Subcutaneous abdominal adipose tissue (tissue), 5 donors: ENCODE measurements around the gene SLC25A38.
A peak's percentile ranks its signal among the peaks of the same experiment; 100 is the strongest.

ENCODE experiments used
- H3K27ac ChIP-seq: one replicate; pipeline ENCODE4 v1.7.0; 2013; ENCODE audit warnings: low read depth, mild to moderate bottlenecking, inconsistent platforms, low read length, moderate library complexity
- H3K27me3 ChIP-seq, 5 donors: one replicate each; pipeline ENCODE4 v1.7.0; 2013; ENCODE audit warnings: low read length in 5 of 5, inconsistent platforms in 1 of 5; ENCODE audit not compliant: control insufficient read depth in 5 of 5, insufficient read depth in 4 of 5
- H3K36me3 ChIP-seq, 5 donors: one replicate each; pipeline ENCODE4 v1.7.0; 2013; ENCODE audit warnings: low read length in 5 of 5; ENCODE audit not compliant: control insufficient read depth in 5 of 5, insufficient read depth in 5 of 5
- H3K4me1 ChIP-seq, 5 donors: one replicate each; pipeline ENCODE4 v1.7.0; 2013; ENCODE audit warnings: low read length in 5 of 5, mild to moderate bottlenecking in 3 of 5, moderate library complexity in 1 of 5; ENCODE audit not compliant: control insufficient read depth in 5 of 5, insufficient read depth in 5 of 5
- H3K4me3 ChIP-seq, 5 donors: one replicate each; pipeline ENCODE4 v1.7.0; 2013; ENCODE audit warnings: low read length in 5 of 5, low read depth in 1 of 5
- H3K9ac ChIP-seq, 5 donors: one replicate each; pipeline ENCODE4 v1.7.0; 2013; ENCODE audit warnings: low read length in 5 of 5, mild to moderate bottlenecking in 4 of 5, moderate library complexity in 3 of 5
- H3K9me3 ChIP-seq, 5 donors: one replicate each; pipeline ENCODE4 v1.7.0; 2013; ENCODE audit warnings: low read length in 5 of 5; ENCODE audit not compliant: control insufficient read depth in 5 of 5
- donor health status: healthy.
- donor health status: healthy.
- donor health status: healthy.
- donor health status: healthy.
- donor health status: healthy.

SLC25A38 gene

GRCh38 chr3:39383045-39383880 lies at the start of gene SLC25A38:
Gene SLC25A38, plus strand, starts transcription at chr3:39383370. Its CDS starts 355 bp downstream, at chr3:39383725.
- H3K27me3 ChIP-seq, result no peaks in the 10 kb centered on the region
- no peaks in the 10 kb centered on the region for H3K36me3 ChIP-seq
- peaks cover 0 to 24% (median 19%) of the 10 kb centered on the region in 5 donors for H3K4me1 ChIP-seq
- no peaks in the 10 kb centered on the region for H3K9me3 ChIP-seq
- H3K27ac ChIP-seq, result peak within 1 kb of the TSS; percentile 84
- H3K4me3 ChIP-seq, result peak within 1 kb of the TSS; percentile 80 to 90 (median 84)
- H3K9ac ChIP-seq, result peak within 1 kb of the TSS; percentile 48 to 89 (median 84)

GRCh38 chr3:39333607-39334006 lies 49.6 kb upstream of the SLC25A38 start:
- H3K27ac ChIP-seq, result no peak overlapping the region
- H3K36me3 ChIP-seq, result no peaks in the 10 kb centered on the region
- no peak overlapping the region for H3K4me3 ChIP-seq
- no peaks in the 10 kb centered on the region for H3K4me1 ChIP-seq
- no peaks in the 10 kb centered on the region for H3K27me3 ChIP-seq
- H3K9ac ChIP-seq, result no peak overlapping the region
- no peaks in the 10 kb centered on the region for H3K9me3 ChIP-seq

- no peaks in the 10 kb centered on the region for H3K9me3 ChIP-seq
- H3K27ac ChIP-seq, result no peak overlapping the region
- H3K4me3 ChIP-seq, result no peak overlapping the region
- H3K4me1 ChIP-seq, result no peaks in the 10 kb centered on the region
- H3K36me3 ChIP-seq, result no peaks in the 10 kb centered on the region
- H3K27me3 ChIP-seq, result no peaks in the 10 kb centered on the region
- no peak overlapping the region for H3K9ac ChIP-seq
Measured at GRCh38 chr3:39334205-39334604, 49.0 kb upstream of the SLC25A38 start.

GRCh38 chr3:39338201-39338600 lies 45.0 kb upstream of the SLC25A38 start:
- no peaks in the 10 kb centered on the region for H3K36me3 ChIP-seq
- H3K4me1 ChIP-seq, result no peaks in the 10 kb centered on the region
- H3K9ac ChIP-seq, result no peak overlapping the region
- H3K27ac ChIP-seq, result no peak overlapping the region
- no peaks in the 10 kb centered on the region for H3K27me3 ChIP-seq
- H3K9me3 ChIP-seq, result no peaks in the 10 kb centered on the region
- no peak overlapping the region for H3K4me3 ChIP-seq

GRCh38 chr3:39339086-39339485 lies 44.1 kb upstream of the SLC25A38 start:
- Histone ChIP-seq H3K4me1 (no peaks in the 10 kb centered on the region), H3K36me3 (no peaks in the 10 kb centered on the region), H3K9ac (no peak overlapping the region), H3K4me3 (no peak overlapping the region), H3K9me3 (no peaks in the 10 kb centered on the region), H3K27me3 (no peaks in the 10 kb centered on the region), H3K27ac (no peak overlapping the region)

GRCh38 chr3:39343076-39343717 lies 40.0 kb upstream of the SLC25A38 start:
- Histone ChIP-seq H3K9me3 (no peaks in the 10 kb centered on the region), H3K36me3 (no peaks in the 10 kb centered on the region), H3K4me3 (no peak overlapping the region), H3K27ac (no peak overlapping the region), H3K9ac (no peak overlapping the region), H3K27me3 (no peaks in the 10 kb centered on the region), H3K4me1 (no peaks in the 10 kb centered on the region)

- H3K36me3 ChIP-seq, result no peaks in the 10 kb centered on the region
- no peaks in the 10 kb centered on the region for H3K4me1 ChIP-seq
- no peak overlapping the region for H3K27ac ChIP-seq
Measured at GRCh38 chr3:39343760-39344159, 39.4 kb upstream of the SLC25A38 start.

GRCh38 chr3:39344746-39345344 lies 38.3 kb upstream of the SLC25A38 start:
- H3K9ac ChIP-seq, result no peak overlapping the region
- no peak overlapping the region for H3K4me3 ChIP-seq
- H3K9me3 ChIP-seq, result no peaks in the 10 kb centered on the region
- no peaks in the 10 kb centered on the region for H3K4me1 ChIP-seq
- H3K27me3 ChIP-seq, result no peaks in the 10 kb centered on the region
- H3K27ac ChIP-seq, result no peak overlapping the region
- H3K36me3 ChIP-seq, result no peaks in the 10 kb centered on the region

More at GRCh38 chr3:39343760-39344159, 39.4 kb upstream of the SLC25A38 start:
- H3K9me3 ChIP-seq, result no peaks in the 10 kb centered on the region
- no peak overlapping the region for H3K9ac ChIP-seq
- H3K4me3 ChIP-seq, result no peak overlapping the region
- H3K27me3 ChIP-seq, result no peaks in the 10 kb centered on the region

GRCh38 chr3:39346785-39347585 lies 36.2 kb upstream of the SLC25A38 start:
- Histone ChIP-seq H3K27ac (no peak overlapping the region), H3K27me3 (no peaks in the 10 kb centered on the region)

More at GRCh38 chr3:39346785-39347585, 36.2 kb upstream of the SLC25A38 start:
- Histone ChIP-seq H3K4me1 (no peaks in the 10 kb centered on the region), H3K36me3 (no peaks in the 10 kb centered on the region), H3K9ac (no peak overlapping the region), H3K4me3 (no peak overlapping the region), H3K9me3 (no peaks in the 10 kb centered on the region)
